K562 (cell line): ENCODE results near the gene AFF3. TPM values are rescaled to one million over a fixed set of nuclear protein-coding genes. Genes with fewer than 3 reads are reported as not detected.
"Not testable (repeated sequence)": the region's sequence is repeated elsewhere in the genome, so short reads cannot be mapped to it uniquely, and the experiment has no call there.

Experiments used
- ATAC-seq: fragments of 200-7000 bp; cut with Tn5 transposase; 3 replicates; pipeline ENCODE4 v1.9.1; 2020; ENCODE audit warnings: moderate library complexity
- BruUV-seq: library from RNA; stranded (reverse); fragments of 400-500 nt; replicated peaks from 2 replicates; lab custom pipeline; 2021; lab: Mats Ljungman, UMichigan
- CTCF ChIA-PET: fragments of 300-600 bp; formaldehyde crosslinking; extraction: SDS; loops from one replicate; lab custom pipeline; 2021; ENCODE audit warnings: low intra/inter-chr PET ratio; lab: Yijun Ruan, JAX
- POLR2A ChIA-PET: fragments of 300-600, 350-650 bp; sonication (Branson Sonifier 250); formaldehyde crosslinking; extraction: SDS; loops from one replicate; lab custom pipeline; 2021; ENCODE audit warnings: antibody characterized with exemption, inconsistent platforms; lab: Yijun Ruan, JAX
- DNase-seq, 4 experiments: peaks; one replicate each; pipeline versions ENCODE4 v3.0.0 to v3.0.0-alpha.2; 2011 to 2018; ENCODE audit warnings: low spot score in 3 of 4, mixed read lengths in 3 of 4; ENCODE audit errors: extremely low read depth in 1 of 4
- FAIRE-seq: peaks from 2 replicates; lab custom pipeline; 2011; peaks lifted over from hg19 to GRCh38; lab: Jason Lieb, UNC
- H2AFZ ChIP-seq: 2 replicates; pipeline ENCODE4 v1.6.0; 2011; ENCODE audit warnings: low read depth, low read length, control low read depth, inconsistent platforms
- H3K27ac ChIP-seq: fragments of 200-600 bp; 3 replicates; pipeline ENCODE4 v1.8.0; 2011; ENCODE audit warnings: low read depth, mild to moderate bottlenecking, control low read depth, inconsistent platforms, low read length, moderate library complexity, mixed read lengths; ENCODE audit errors: extremely low read depth
- H3K27me3 ChIP-seq, 2 experiments: fragments of 300-600 bp in 1 of 2; 2 replicates in 1 of 2; 3 replicates in 1 of 2; pipeline versions ENCODE4 v1.6.0 to v1.8.0; 2011; ENCODE audit warnings: inconsistent platforms in 2 of 2, low read length in 2 of 2, mild to moderate bottlenecking in 1 of 2, mixed read lengths in 1 of 2, moderate library complexity in 1 of 2; ENCODE audit not compliant: control insufficient read depth in 2 of 2, insufficient read depth in 2 of 2
- H3K36me3 ChIP-seq: fragments of 300-600 bp; 3 replicates; pipeline ENCODE4 v1.8.0; 2011; ENCODE audit warnings: mild to moderate bottlenecking, low read length, inconsistent platforms; ENCODE audit not compliant: control insufficient read depth, insufficient read depth
- H3K4me1 ChIP-seq, 2 experiments: fragments of 200-600 bp in 1 of 2; replicated peaks in 1 of 2; 2 replicates in 1 of 2; 3 replicates in 1 of 2; pipeline versions ENCODE4 v1.5.1 to v1.8.0; 2011; ENCODE audit warnings: inconsistent platforms in 2 of 2, low read length in 2 of 2, mild to moderate bottlenecking in 1 of 2, mixed read lengths in 1 of 2, moderate library complexity in 1 of 2; ENCODE audit not compliant: control insufficient read depth in 2 of 2, insufficient read depth in 2 of 2
- H3K4me2 ChIP-seq: 2 replicates; pipeline ENCODE4 v1.6.1; 2011; ENCODE audit warnings: low read length, control low read depth, inconsistent platforms, mixed read lengths; ENCODE audit not compliant: insufficient read depth
- H3K4me3 ChIP-seq: fragments of 200-600 bp; sonication (generic), shearing (Covaris generic); 2 replicates; pipeline ENCODE4 v1.5.1; 2016; ENCODE audit warnings: control low read depth, inconsistent platforms
- H3K79me2 ChIP-seq: fragments of 200-600 bp; 3 replicates; pipeline ENCODE4 v1.8.0; 2011; ENCODE audit warnings: low read length, inconsistent platforms; ENCODE audit not compliant: control insufficient read depth, insufficient read depth
- H3K9ac ChIP-seq, 2 experiments: 2 replicates each; pipeline versions ENCODE4 v1.6.0 to v1.6.1; 2011; ENCODE audit warnings: low read depth in 2 of 2, low read length in 2 of 2, control low read depth in 1 of 2, inconsistent platforms in 1 of 2, mild to moderate bottlenecking in 1 of 2, mixed read lengths in 1 of 2; ENCODE audit not compliant: insufficient read depth in 1 of 2
- H3K9me1 ChIP-seq: one replicate; pipeline ENCODE4 v1.6.0; 2011; ENCODE audit warnings: inconsistent platforms, mild to moderate bottlenecking, low read length, moderate library complexity; ENCODE audit not compliant: control insufficient read depth, insufficient read depth
- H3K9me3 ChIP-seq: replicated peaks from 2 replicates; pipeline ENCODE4 v1.5.1; 2011; ENCODE audit warnings: low read depth, low read length, inconsistent platforms; ENCODE audit not compliant: control insufficient read depth, insufficient read depth
- H4K20me1 ChIP-seq: replicated peaks from 2 replicates; pipeline ENCODE4 v1.6.1; 2011; ENCODE audit warnings: low read length, inconsistent platforms, mixed read lengths; ENCODE audit not compliant: control insufficient read depth, insufficient read depth
- ETS2 ChIP-seq: IDR thresholded peaks from 2 replicates; pipeline ENCODE4 v1.6.1; 2016; ENCODE audit warnings: borderline replicate concordance, missing genetic modification characterization, mild to moderate bottlenecking, moderate library complexity, missing compliant biosample characterization; ENCODE audit not compliant: poor library complexity, severe bottlenecking
- FOS ChIP-seq: IDR thresholded peaks from 3 replicates; pipeline ENCODE4 v1.6.1; 2011; ENCODE audit not compliant: insufficient read length; ENCODE audit errors: extremely low read depth
- HCFC1 ChIP-seq: IDR thresholded peaks from 2 replicates; pipeline ENCODE4 v1.6.1; 2012; ENCODE audit warnings: low read depth, low read length, improper control_type of control experiment
- HNRNPLL ChIP-seq: fragments of 200-400 bp; formaldehyde crosslinking; IDR thresholded peaks from 2 replicates; pipeline ENCODE4 v1.6.1; 2017; ENCODE audit warnings: low read length, low read depth, mild to moderate bottlenecking; ENCODE audit not compliant: poor library complexity, severe bottlenecking
- MCM2 ChIP-seq: fragments of 450-650 bp; IDR thresholded peaks from 2 replicates; pipeline ENCODE4 v1.6.1; 2017; ENCODE audit warnings: low read depth, mild to moderate bottlenecking
- U2AF1 ChIP-seq: fragments of 200-400 bp; formaldehyde crosslinking; optimal IDR thresholded peaks from 2 replicates; pipeline ENCODE3; 2017; ENCODE audit warnings: mild to moderate bottlenecking, low read depth, low read length, moderate library complexity
- ZNF41 ChIP-seq: fragments of 250-450 bp; sonication (Bioruptor Pico); conservative IDR thresholded peaks from 2 replicates; pipeline ENCODE4 v1.4.0; 2020; ENCODE audit warnings: mild to moderate bottlenecking
- WGBS: fragments of 100-300 bp; shearing (Covaris generic); methylation state at CpG from one replicate; pipeline ENCODE4 v1.1.6; 2016; ENCODE audit warnings: low coverage, mixed read lengths; ENCODE audit not compliant: insufficient coverage; ENCODE audit errors: missing lambda C conversion rate; 5-methylcytosine and 5-hydroxymethylcytosine counted together
- in situ Hi-C: fragments of 300-500 bp; cut with MboI; formaldehyde crosslinking; loops from 4 replicates; pipeline ENCODE4 v1.15.0; 2018; ENCODE audit warnings: inconsistent platforms, mixed read lengths
- intact Hi-C: fragments of 100-400 bp; cut with micrococcal nuclease; formaldehyde crosslinking; loops from 2 replicates; pipeline ENCODE4 v1.14.2; 2022
- polyA plus RNA-seq, 8 experiments: library from polyadenylated mRNA; depleted of rRNA in 4 of 8; stranded (reverse) in 5 of 8; unstranded in 3 of 8; fragments of >200 nt; fragmentation: Nextera tagmentation in 2 of 8; fragmentation: Illumina TruSeq in 1 of 8; extraction: Ambion mirVana in 2 of 8; extraction: Trizol in 1 of 8; gene quantifications; 2 replicates each; pipeline versions ENCODE4 v1.2.1 to v1.2.3, GENCODE V29; 2011 to 2014; ENCODE audit warnings: inconsistent platforms in 1 of 8, missing spikeins in 1 of 8
- total RNA-seq, 7 experiments: library from RNA; depleted of rRNA in 6 of 7; stranded (reverse); fragments of >200 nt in 6 of 7; fragmentation: Illumina TruSeq in 2 of 7; extraction: Trizol in 2 of 7; gene quantifications; 2 replicates each; pipeline versions ENCODE4 v1.2.1 to v1.2.3, GENCODE V29; 2011 to 2021; ENCODE audit warnings: low replicate concordance in 1 of 7
- TF ChIP-seq, protein P1 (sequence below): fragments of 250-450 bp; sonication (Bioruptor Pico); IDR thresholded peaks from 2 replicates; pipeline ENCODE4 v1.8.0; 2022; ENCODE audit warnings: moderate library complexity, mild to moderate bottlenecking, inconsistent platforms
- TF ChIP-seq, protein P2 (sequence below): fragments of 450-650 bp; IDR thresholded peaks from 2 replicates; pipeline ENCODE4 v1.6.1; 2016; ENCODE audit warnings: low read depth, mild to moderate bottlenecking, moderate library complexity

The AFF3 gene
- total and polyA plus RNA-seq, 9 of the 15 experiments (the other 6 are each of a cell fraction or from before 2014, with no cell fraction given) = 0.02 to 0.11 TPM; not detected in 7

DNA sequence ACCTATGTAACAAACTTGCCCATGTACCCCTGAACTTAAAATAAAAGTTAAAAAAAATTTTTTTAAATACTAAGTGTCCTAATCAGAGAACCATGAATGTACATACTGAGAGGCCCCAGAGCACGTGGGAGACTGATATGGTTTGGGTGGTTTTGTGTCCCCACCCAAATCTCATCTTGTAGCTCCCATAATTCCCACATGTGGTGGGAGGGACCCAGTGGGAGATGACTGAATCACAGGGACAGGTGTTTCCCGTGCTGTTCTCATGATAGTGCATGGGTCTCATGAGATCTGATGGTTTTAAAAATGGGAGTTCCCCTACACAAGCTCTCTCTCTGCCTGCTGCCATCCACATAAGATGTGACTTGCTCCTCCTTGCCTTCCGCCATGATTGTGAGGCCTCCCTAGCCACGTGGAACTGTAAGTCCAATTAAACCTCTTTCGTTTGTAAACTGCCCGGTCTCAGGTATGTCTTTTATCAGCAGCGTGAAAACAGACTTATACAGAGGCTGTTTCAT lies 214.6 kb downstream of the AFF3 start:
- H3K9me3 ChIP-seq, H3K9ac ChIP-seq, DNase-seq, H3K9me1 ChIP-seq, H3K27ac ChIP-seq, BruUV-seq, H3K4me2 ChIP-seq, H3K4me3 ChIP-seq, in situ Hi-C loops, H4K20me1 ChIP-seq, H3K36me3 ChIP-seq, H3K4me1 ChIP-seq, FAIRE-seq, H3K79me2 ChIP-seq, H2AFZ ChIP-seq, intact Hi-C loops, CTCF ChIA-PET, ATAC-seq, H3K27me3 ChIP-seq: not testable (repeated sequence)
- under 1% methylated on average over 7 of the region's 7 CpGs for WGBS
- POLR2A ChIA-PET = interaction anchor here (0.7 kb wide), 1 partner anchor 326 kb away, joined by 4 read pairs; no protein-coding TSS in a partner anchor

DNA sequence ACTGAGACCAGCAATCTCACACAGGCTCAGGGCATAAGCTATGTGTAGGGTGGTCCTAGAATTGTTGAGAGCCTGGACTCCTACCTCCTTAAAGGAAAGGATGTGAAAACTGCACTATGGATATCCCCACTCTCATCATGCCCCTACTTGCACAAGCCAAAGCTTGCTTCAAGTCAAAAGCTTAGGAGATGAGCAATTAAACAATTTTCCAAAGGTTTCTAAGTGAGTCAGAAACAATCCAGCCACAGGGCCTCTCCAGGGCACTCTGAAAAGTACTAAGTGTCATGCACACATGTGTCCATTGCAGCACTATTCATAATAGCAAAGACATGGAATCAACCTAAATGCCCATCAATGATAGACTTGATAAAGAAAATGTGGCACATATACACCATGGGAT lies 215.4 kb downstream of the AFF3 start:
- Histone ChIP-seq H3K27ac (no peak overlapping the region), H3K79me2 (no peaks in the 10 kb centered on the region), H3K9me3 (no peaks in the 10 kb centered on the region), H3K36me3 (no peaks in the 10 kb centered on the region), H4K20me1 (no peaks in the 10 kb centered on the region), H3K9ac (no peak overlapping the region), H2AFZ (no peak overlapping the region), H3K4me2 (no peak overlapping the region), H3K27me3 (peaks cover 0 to 2% of the 10 kb centered on the region in 2 experiments; a peak in 1 of 5 replicates), H3K4me3 (no peak overlapping the region), H3K4me1 (no peaks in the 10 kb centered on the region), H3K9me1 (no peaks in the 10 kb centered on the region)
- BruUV-seq = no TSS peak
- in situ Hi-C loops (no loop called here), intact Hi-C loops (no loop called here)
- ChIA-PET CTCF (no interaction called here), POLR2A (interaction anchor here (0.7 kb wide), 1 partner anchor 325 kb away, joined by 4 read pairs; no protein-coding TSS in a partner anchor)
- DNase-seq (no peak), ATAC-seq (no peak), FAIRE-seq (no peak)
- TF ChIP-seq HCFC1 (no peak), HNRNPLL (no peak), FOS (no peak), ZNF41 (no peak), MCM2 (no peak), ETS2 (no peak), U2AF1 (no peak)
- TF ChIP-seq, protein P1, sequence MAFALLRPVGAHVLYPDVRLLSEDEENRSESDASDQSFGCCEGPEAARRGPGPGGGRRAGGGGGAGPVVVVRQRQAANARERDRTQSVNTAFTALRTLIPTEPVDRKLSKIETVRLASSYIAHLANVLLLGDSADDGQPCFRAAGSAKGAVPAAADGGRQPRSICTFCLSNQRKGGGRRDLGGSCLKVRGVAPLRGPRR (CRISPR knock-in tag) = no peak
- TF ChIP-seq, protein P2, sequence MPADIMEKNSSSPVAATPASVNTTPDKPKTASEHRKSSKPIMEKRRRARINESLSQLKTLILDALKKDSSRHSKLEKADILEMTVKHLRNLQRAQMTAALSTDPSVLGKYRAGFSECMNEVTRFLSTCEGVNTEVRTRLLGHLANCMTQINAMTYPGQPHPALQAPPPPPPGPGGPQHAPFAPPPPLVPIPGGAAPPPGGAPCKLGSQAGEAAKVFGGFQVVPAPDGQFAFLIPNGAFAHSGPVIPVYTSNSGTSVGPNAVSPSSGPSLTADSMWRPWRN = no peak
